Heart left ventricle (tissue), 16 donors: ENCODE measurements around the gene HTT. TPM values are rescaled to one million over a fixed set of nuclear protein-coding genes. Genes with fewer than 3 reads are reported as not detected.
"Not testable (repeated sequence)": the region's sequence is repeated elsewhere in the genome, so short reads cannot be mapped to it uniquely, and the experiment has no call there.

Experiments used
- ATAC-seq, 4 donors: fragments of 200-7000 bp; cut with Tn5 transposase; one replicate each; pipeline ENCODE4 v1.9.1; 2020 to 2022; ENCODE audit warnings: moderate library complexity in 4 of 4, mild to moderate bottlenecking in 3 of 4, moderate number of reproducible peaks in 1 of 4
- DNase-seq, 5 donors: peaks; one replicate each; pipeline ENCODE4 v3.0.0-alpha.2; 2020
- H3K27ac ChIP-seq, 12 donors: fragments of 200-600 bp; sonication (generic) in 4 of 12; one replicate each; pipeline versions ENCODE4 v1.5.0 to v1.8.0; 2016 to 2022; ENCODE audit warnings: mild to moderate bottlenecking in 2 of 12
- H3K27me3 ChIP-seq, 9 donors: fragments of 200-600 bp; sonication (generic) in 2 of 9; one replicate each; pipeline versions ENCODE4 v1.5.1 to v1.8.0; 2016 to 2022; ENCODE audit warnings: mild to moderate bottlenecking in 3 of 9
- H3K36me3 ChIP-seq, 9 donors: fragments of 200-600 bp; sonication (generic) in 2 of 9; one replicate each; pipeline versions ENCODE4 v1.5.0 to v1.8.0; 2018 to 2022; ENCODE audit warnings: mild to moderate bottlenecking in 2 of 9
- H3K4me1 ChIP-seq, 12 donors: fragments of 200-600 bp; sonication (generic) in 4 of 12; one replicate each; pipeline versions ENCODE4 v1.5.0 to v1.8.0; 2016 to 2022; ENCODE audit warnings: mild to moderate bottlenecking in 3 of 12
- H3K4me3 ChIP-seq, 12 donors: fragments of 200-600 bp; sonication (generic) in 4 of 12; one replicate each; pipeline versions ENCODE4 v1.5.0 to v1.8.0; 2017 to 2022; ENCODE audit warnings: mild to moderate bottlenecking in 9 of 12, moderate library complexity in 4 of 12
- H3K9me3 ChIP-seq, 12 donors: fragments of 200-600 bp; sonication (generic) in 4 of 12; one replicate each; pipeline versions ENCODE4 v1.5.0 to v1.8.0; 2016 to 2022; ENCODE audit warnings: mild to moderate bottlenecking in 1 of 12
- POLR2A ChIP-seq, 2 donors: fragments of 450-650 bp; IDR thresholded peaks; one replicate each; pipeline ENCODE4 v1.6.1; 2017; ENCODE audit warnings: antibody characterized with exemption in 2 of 2, mild to moderate bottlenecking in 2 of 2, moderate library complexity in 2 of 2
- WGBS, 4 donors: extraction: QIAGEN DNeasy Blood & Tissue Kit in 2 of 4; methylation state at CpG; one replicate each; pipeline versions ENCODE4 v1.1.5 to v1.1.7; 2013 to 2018; 5-methylcytosine and 5-hydroxymethylcytosine counted together
- intact Hi-C, 10 donors: fragments of 100-400 bp; cut with DNase I; formaldehyde crosslinking; loops; one replicate each; pipeline versions ENCODE4 v1.11.1 to v1.14.2; 2022
- polyA plus RNA-seq, 2 donors: library from polyadenylated mRNA; stranded (reverse); fragments of 200-250 nt; gene quantifications; one replicate each; pipeline ENCODE4 v1.2.3, GENCODE V29; 2013
- total RNA-seq, 9 donors: library from RNA; depleted of rRNA in 2 of 9; stranded (reverse); fragments of >200 nt in 2 of 9; fragmentation: NEBNext Ultra II Directional in 3 of 9; extraction: Animal tissue kit (Norgen Biotek cat#: 25700) in 3 of 9; gene quantifications; one replicate each; pipeline versions ENCODE4 v1.1.0 to v1.2.4, GENCODE V29; 2016 to 2023
- TF ChIP-seq, protein P1 (sequence below), 12 donors: fragments of 200-600 bp; sonication (generic) in 4 of 12; IDR thresholded peaks; one replicate each; pipeline versions ENCODE4 v1.5.0 to v1.8.0; 2018 to 2022; ENCODE audit warnings: antibody characterized with exemption in 12 of 12, mild to moderate bottlenecking in 5 of 12
- donor health status: ischemic (EF 13 %, LVEDD 7.1; RV severe dilation, severe dysfunction).
- donor health status: healthy with polysubstance abuse.
- donor health status: DM: no; HTN: yes; CAD: no.
- donor health status: DM: no; HTN: no; CAD: no.
- donor health status: ischemic (EF 25% LVEDD 6.9; RV normal size, moderate dysfunction).
- donor health status: ischemic (EF 25% LVEDD 5.7; RV mildly dilated, moderate dysfunction).
- donor health status: healthy.
- donor health status: DM: yes; HTN: yes; CAD: no.
- donor health status: ischemic (EF 35%, LVEDD 5.7; RV mildly dilated, moderate dysfunction).
- donor health status: nonischemic (EF 11% LVEDD 7.7; RV severe dilation, severe dysfunction).
- donor health status: DM: yes; HTN: yes; CAD: no.
- donor health status: PGD.
- donor health status: ischemic (EF 29% LVEDD 5.4; RV normal size, mild dysfunction).
- donor health status: nonischemic (EF 23%, LVEDD 6.1; RV moderate dilation, normal function).

Gene HTT
- total and polyA plus RNA-seq, 11 donors = 13.9 to 122 (median 25.1) TPM

- Histone ChIP-seq H3K4me1 (no peaks in the 10 kb centered on the region), H3K27me3 (no peaks in the 10 kb centered on the region), H3K27ac (no peak overlapping the region), H3K4me3 (no peak overlapping the region), H3K9me3 (no peaks in the 10 kb centered on the region), H3K36me3 (peaks cover 0 to 83% (median 63%) of the 10 kb centered on the region in 9 donors)
- 58 to 66% (median 64%) methylated on average over 5 of the region's 5 CpGs for WGBS, 4 donors
- TF ChIP-seq, protein P1, sequence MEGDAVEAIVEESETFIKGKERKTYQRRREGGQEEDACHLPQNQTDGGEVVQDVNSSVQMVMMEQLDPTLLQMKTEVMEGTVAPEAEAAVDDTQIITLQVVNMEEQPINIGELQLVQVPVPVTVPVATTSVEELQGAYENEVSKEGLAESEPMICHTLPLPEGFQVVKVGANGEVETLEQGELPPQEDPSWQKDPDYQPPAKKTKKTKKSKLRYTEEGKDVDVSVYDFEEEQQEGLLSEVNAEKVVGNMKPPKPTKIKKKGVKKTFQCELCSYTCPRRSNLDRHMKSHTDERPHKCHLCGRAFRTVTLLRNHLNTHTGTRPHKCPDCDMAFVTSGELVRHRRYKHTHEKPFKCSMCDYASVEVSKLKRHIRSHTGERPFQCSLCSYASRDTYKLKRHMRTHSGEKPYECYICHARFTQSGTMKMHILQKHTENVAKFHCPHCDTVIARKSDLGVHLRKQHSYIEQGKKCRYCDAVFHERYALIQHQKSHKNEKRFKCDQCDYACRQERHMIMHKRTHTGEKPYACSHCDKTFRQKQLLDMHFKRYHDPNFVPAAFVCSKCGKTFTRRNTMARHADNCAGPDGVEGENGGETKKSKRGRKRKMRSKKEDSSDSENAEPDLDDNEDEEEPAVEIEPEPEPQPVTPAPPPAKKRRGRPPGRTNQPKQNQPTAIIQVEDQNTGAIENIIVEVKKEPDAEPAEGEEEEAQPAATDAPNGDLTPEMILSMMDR (IDR thresholded peaks at IDR 0.05) = no peak
- TF ChIP-seq POLR2A (IDR thresholded peaks at IDR 0.05) = no peak
- DNase-seq (no peak), ATAC-seq (no peak)
- intact Hi-C loops = no loop called here
Measured at GRCh38 chr4:3091464-3091863, 17.0 kb downstream of the HTT start.

DNA sequence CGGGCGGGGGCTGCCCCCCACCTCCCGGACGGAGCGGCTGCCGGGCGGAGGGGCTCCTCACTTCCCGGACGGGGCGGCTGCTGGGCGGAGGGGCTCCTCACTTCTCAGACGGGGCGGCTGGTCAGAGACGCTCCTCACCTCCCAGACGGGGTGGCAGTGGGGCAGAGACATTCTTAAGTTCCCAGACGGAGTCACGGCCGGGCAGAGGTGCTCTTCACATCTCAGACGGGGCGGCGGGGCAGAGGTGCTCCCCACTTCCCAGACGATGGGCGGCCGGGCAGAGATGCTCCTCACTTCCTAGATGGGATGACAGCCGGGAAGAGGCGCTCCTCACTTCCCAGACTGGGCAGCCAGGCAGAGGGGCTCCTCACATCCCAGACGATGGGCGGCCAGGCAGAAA lies 20.2 kb downstream of the HTT start:
- H3K9me3 ChIP-seq, H3K27ac ChIP-seq, ATAC-seq, intact Hi-C loops, DNase-seq, H3K4me1 ChIP-seq, H3K4me3 ChIP-seq, H3K27me3 ChIP-seq: not testable (repeated sequence)
- 89 to 99% (median 96%) methylated on average over 5 to 28 of the region's 28 CpGs for WGBS, 4 donors
- peaks cover 0 to 69% (median 49%) of the 10 kb centered on the region in 9 donors for H3K36me3 ChIP-seq

DNA sequence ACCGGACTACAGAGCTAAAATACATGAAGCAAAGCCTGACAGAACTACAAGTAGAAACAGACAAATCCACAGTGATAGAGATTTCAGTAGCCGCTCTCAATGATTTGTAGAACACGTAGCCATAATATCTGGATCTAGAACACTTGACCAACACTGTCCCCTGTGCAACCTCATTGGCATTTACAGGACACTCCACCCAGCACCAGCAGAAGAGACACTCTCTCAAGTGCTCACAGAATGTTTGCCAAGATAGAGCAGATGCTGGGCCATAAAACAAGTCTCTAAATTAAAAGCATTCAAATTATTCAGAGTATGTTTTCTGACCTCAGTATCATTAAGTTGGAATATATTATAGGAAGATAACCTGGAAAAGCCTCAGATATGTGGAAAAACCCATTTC lies 21.7 kb downstream of the HTT start:
- H3K4me1 ChIP-seq = no peaks in the 10 kb centered on the region
- no peaks in the 10 kb centered on the region for H3K9me3 ChIP-seq
- 86 to 90% (median 88%) methylated on average over 3 of the region's 3 CpGs for WGBS, 4 donors
- intact Hi-C loops = no loop called here
- no peak for DNase-seq
- no peak overlapping the region for H3K4me3 ChIP-seq
- H3K27me3 ChIP-seq = no peaks in the 10 kb centered on the region
- TF ChIP-seq, protein P1 (IDR thresholded peaks at IDR 0.05) = no peak
- TF ChIP-seq POLR2A (IDR thresholded peaks at IDR 0.05) = no peak
- no peak for ATAC-seq
- H3K36me3 ChIP-seq = peaks cover 0 to 71% (median 52%) of the 10 kb centered on the region in 9 donors
- H3K27ac ChIP-seq = no peak overlapping the region

- H3K27ac ChIP-seq = no peak overlapping the region
- ATAC-seq = no peak
- H3K36me3 ChIP-seq = peaks cover 0 to 69% (median 53%) of the 10 kb centered on the region in 9 donors
- 68 to 77% (median 74%) methylated on average over 2 of the region's 2 CpGs for WGBS, 4 donors
- no peaks in the 10 kb centered on the region for H3K9me3 ChIP-seq
- H3K4me3 ChIP-seq = no peak overlapping the region
- no peak for DNase-seq
- intact Hi-C loops = no loop called here
- H3K4me1 ChIP-seq = no peaks in the 10 kb centered on the region
- no peak for TF ChIP-seq POLR2A (IDR thresholded peaks at IDR 0.05)
- TF ChIP-seq, protein P1 (IDR thresholded peaks at IDR 0.05) = no peak
- H3K27me3 ChIP-seq = no peaks in the 10 kb centered on the region
Measured at GRCh38 chr4:3098346-3098745, 23.9 kb downstream of the HTT start.
